GM18517 (cell line): ENCODE data around the gene C7orf57.

Experiments
- ATAC-seq: cut with Tn5 transposase; IDR thresholded peaks from one replicate; pipeline ENCODE4 v1.9.1; 2021; ENCODE audit warnings: mild to moderate bottlenecking, moderate library complexity; ENCODE audit not compliant: unreplicated experiment

C7orf57 gene

GRCh38 chr7:48108959-48109847 is 73.9 kb downstream of the C7orf57 start:
- no peak for ATAC-seq

GRCh38 chr7:48109848-48110663 is 74.7 kb downstream of the C7orf57 start:
- ATAC-seq = peak; percentile 93

GRCh38 chr7:48110868-48111267 is 75.5 kb downstream of the C7orf57 start:
- no peak for ATAC-seq
